K562 treated with DMSO at 1 percent for 4 hours (cell line): ENCODE results near the gene ENTPD2. TPM values are rescaled to one million over a fixed set of nuclear protein-coding genes. Genes with fewer than 3 reads are reported as not detected.

ENCODE experiments used
- total RNA-seq: library from RNA; unstranded; fragments of 300-600 nt; gene quantifications from 2 replicates; pipeline ENCODE4 v1.2.3, GENCODE V29; 2022; ENCODE audit not compliant: insufficient read depth

The ENTPD2 gene
- not detected in 2 replicates for total RNA-seq

DNA sequence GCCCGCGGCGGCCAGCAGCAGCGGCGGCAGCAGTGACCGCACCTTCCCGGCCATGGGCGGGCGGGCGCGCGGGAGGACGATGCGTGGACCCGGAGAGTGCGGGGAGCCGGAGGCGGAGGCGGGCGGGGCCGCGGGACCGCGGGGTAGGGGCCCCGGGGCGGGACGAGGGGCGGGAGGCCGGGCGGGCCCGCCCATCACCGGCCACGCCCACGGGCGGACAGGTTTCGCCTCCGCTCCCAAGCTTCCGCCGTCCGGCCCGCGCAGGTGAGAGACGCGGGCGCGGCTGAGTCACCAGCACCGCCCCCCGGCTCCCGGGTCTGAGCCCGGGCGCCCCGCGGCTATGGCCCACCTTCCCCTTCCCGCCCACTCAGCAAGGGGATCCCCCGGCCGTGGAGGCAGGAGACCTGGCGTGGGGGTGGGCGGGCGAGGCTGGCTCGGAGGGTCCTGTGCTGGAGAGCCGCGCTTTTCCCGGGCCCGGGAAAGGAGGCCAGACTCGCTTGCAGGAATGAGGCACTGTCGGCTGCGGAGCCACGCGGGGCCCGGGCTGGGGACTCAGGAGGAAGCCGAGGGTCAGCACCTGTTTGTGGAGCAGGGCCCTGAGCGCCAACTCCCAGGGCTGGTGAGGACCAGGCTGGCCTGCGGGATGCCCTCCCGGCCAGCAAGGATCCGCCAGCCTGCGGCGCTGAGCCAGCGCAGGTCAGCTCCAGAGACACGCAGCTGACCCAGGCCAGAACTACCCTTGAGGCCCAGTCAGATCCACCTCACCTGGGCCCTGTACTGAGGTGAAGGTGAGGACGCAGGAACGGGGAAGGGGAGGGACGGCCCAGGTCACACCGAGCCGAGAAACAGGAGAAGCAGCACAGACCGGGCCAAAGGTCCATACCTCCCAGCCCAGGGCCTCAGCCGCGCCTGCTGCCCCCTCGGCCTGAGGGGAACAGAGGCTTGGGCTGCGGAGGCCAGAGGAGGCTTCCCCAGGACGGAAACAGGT, at the start of gene ENTPD2:
TSS of gene ENTPD2 (minus strand) at position 118 of the 988 bp plus-strand sequence. CDS start at position 54, 64 bp downstream.

DNA sequence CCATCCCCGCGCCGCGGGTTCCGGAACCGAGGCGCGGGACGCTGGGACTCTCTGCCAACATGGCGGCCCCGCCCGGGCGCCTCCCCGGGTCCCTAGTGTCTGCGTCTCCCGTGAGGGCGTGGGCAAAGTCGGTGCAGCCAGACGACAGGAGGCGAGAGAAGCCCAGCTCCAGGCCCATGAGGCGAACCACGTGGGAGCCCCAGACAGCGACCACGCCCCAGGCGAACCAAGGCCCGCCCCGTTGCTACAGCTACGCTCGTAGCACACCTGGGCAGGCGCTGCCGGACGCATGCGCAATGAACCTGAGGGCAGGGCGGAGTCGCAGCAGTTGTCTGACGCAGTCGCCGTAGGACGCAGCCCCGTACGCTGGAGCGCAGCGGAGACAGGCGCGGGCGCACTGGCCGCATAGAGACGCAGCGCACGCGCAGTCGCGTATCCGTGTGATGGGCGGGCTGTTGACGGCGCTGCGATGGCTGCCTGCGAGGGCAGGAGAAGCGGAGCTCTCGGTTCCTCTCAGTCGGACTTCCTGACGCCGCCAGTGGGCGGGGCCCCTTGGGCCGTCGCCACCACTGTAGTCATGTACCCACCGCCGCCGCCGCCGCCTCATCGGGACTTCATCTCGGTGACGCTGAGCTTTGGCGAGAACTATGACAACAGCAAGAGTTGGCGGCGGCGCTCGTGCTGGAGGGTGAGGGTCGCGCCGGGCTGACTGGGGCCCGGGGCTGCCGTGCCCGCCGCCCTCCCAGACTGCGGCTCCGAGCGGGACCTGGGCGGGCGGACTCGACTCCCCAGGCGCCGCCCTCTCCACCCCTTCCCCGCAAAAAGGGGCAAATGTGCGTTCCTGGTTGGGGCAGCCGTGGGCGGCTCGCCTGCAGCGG, 32.9 kb upstream of the ENTPD2 start, which contains the start of gene MAN1B1:
TSS of gene MAN1B1 (plus strand) at position 455 of the 878 bp plus-strand sequence. CDS start at position 470, 15 bp downstream.

DNA sequence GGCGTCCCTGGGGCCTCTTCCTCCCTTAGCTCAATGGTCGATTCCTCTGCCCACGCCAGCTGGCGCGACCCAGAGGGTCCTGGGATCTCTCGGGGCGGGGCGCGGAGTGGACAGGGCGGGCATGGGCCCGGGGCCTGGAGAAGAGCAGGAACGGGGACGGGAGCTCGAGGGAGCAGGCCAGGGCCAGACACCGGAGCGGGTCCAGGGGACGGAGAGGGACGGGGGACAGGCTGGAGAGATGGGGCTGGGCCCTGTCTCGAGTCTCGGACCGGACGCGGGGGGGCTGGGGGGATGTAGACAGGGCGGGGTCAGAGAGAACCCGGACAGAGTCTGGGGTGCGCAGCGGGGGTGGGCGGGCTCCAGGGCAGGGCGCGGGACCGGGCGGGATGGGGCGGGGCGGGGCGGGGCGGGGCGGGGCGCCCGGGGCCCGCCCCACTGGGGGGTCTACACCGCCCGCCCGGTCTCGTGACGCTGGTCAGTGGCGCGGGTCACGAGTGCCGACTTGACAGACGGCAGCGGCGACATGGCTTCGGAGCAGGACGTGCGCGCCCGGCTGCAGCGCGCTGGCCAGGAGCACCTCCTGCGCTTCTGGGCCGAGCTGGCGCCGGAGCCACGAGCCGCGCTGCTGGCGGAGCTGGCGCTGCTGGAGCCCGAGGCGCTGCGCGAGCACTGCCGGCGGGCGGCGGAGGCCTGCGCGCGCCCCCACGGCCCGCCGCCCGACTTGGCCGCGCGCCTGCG, 23.3 kb upstream of the ENTPD2 start, which contains the start of gene UAP1L1:
TSS of gene UAP1L1 (plus strand) at position 508 of the 738 bp plus-strand sequence. CDS start at position 524, 16 bp downstream.

DNA sequence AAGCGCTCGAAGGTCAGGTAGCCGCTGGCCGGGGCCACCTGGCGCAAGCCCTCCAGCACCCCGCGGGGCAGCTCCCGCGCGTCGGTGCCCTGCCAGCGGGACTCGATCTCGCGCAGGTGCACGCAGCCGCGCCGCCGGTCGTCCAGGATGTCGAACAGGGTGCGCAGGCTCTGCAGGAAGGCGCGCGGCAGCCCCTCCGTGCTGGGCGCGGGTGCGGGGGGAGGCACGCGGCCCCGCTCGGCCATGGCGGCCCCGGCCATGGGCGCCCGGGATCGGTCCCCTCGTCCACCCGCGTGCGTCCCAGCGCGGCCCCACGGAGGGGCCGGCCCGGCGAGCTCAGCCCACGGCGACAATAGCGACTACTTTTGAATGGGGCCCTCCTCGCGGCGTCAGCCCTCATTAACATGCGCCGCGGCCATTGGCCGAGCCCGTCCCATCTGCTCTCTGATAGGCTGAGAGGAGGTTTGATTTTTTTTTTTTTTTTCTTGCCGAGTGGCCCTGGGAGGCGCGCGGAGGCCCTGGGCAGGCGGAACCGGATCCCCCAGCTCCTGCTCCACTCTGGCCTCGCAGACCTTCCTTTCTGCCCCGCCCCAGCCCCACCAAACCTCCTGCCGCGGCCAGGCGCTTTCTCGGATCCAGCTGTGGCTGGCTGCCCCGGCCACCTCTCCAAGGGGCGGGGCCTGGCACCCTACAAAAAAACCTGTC, 16.5 kb upstream of the ENTPD2 start, which contains the start of gene SAPCD2:
TSS of gene SAPCD2 (minus strand) at position 357 of the 705 bp plus-strand sequence. CDS start at position 260, 97 bp downstream.

DNA sequence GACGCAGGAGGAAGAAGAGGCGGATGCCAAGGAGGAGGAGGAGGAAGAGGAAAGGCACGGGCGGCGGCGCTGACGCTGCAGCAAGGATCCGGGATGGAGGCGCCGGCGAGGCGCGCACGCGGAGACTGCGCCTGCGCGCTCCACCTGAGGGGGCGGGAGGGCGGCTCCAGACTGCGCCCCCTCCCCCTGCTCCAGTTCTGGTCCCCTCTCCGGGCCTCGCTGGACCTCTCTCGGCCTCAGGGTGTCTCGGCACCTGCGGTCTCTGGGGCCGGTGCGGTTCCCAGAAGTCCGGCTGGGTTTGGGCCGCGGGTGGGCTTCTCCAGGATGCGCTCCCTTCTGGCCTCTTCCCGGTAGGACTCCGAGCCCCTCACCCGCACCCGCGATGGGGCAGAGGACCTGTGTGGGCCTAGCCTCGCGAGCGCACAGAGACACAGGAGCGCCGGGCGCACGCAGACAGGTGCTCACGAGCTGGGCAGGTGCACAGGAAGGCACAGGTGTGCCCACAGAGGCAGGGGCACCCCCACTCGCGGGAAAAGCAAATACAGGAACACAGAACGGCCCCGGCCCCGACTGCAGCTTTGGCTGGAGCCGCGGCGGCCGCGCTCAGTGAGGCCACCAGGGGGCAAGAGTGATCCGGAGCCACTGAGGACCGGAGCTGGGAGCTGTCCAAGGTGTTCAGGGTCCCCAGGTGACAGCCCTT, 7.6 kb downstream of the ENTPD2 start, which contains the start of gene NPDC1:
TSS of gene NPDC1 (minus strand) at position 90 of the 700 bp plus-strand sequence. CDS start 188 bp downstream, outside the sequence.

DNA sequence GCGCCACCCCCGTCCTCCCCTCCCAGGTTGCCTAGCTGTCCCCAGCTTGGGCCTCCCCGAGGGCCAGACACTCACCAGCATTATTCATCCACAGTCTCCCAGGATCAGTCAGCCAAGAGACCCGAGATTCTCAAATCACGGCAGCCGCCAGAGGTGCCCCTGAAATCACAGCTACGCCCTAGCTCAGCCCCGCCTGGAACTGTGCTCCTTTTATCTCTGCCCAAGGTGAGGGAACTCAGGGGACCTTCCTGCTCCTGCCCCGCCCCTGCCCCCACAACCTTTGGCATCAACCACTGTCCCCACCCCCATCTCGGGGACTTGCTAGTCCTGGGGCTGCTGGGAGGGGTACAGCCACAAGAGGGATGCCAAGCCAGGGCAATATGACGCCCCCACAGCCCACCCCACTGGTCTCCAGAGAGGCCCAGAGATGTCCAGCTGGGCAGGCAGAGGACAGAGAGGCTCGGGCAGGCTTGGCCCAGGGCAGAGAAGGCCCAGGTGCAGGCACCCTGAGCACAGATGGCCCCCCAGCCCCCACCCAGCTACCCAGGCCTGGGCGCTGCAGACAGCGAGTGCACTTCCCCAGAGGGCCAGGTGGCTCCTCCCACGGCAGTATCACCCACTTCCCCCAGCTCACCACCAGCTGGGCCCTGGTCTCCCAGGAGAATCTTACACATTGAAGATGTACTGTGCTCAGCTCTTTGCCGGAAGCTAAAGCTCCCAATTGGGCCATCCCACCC, 21.8 kb downstream of the ENTPD2 start, which contains the start of gene FUT7:
TSS of gene FUT7 (minus strand) at position 185 of the 737 bp plus-strand sequence. CDS start at position 88, 97 bp downstream.

DNA sequence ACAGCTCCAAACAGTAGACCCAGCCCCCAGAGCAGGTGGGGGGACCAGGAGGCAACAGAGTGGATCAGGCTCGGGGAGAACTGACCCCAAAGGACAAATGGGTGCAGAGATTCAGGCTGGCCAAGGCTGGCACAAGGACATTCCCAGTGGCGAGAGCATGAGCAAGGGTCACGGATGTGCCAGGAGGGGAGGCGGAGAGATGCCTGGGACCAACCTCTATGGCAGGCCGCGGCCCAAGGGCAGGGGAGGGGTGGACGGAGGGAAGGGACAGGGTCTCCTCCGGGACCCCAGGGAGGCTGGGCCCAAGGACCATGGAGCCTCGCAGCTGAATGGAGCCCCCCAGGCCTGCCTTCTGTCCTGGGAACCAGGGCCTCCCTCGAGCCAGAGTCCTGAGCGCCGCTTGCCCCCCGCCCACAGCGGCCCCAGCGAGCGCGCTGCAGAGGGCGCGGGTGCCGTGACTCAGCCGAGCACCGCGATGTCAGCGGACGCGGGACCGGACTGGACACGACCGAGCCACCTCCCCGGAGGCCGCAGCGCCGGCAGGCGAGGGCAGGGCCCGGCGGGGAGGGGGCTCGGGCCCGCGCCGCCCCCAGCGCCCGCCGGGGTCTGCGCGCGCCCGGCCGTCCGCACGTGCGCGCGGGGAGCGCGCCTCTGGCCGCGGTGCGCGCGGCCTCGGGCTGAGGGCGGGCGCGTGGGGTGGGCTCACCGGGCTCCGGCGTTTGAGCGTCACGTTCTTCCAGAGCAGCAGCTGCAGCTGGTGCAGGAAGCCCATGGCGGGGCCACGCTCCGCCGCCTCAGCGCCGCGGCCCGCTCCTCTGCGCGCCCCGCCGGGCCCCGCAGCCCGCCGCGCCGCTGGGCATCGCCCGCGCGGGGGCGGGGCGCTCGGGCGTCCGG, 26.2 kb downstream of the ENTPD2 start, which contains the start of gene ABCA2:
TSS of gene ABCA2 (minus strand) at position 869 of the 894 bp plus-strand sequence. CDS start at position 772, 97 bp downstream.

Other genes starting within 250 kb of the ENTPD2 start
- gene RABL6, start 246.1 kb downstream of the ENTPD2 start, total RNA-seq, result 163 and 183 TPM in 2 replicates
- gene AJM1, start 211.6 kb downstream of the ENTPD2 start, total RNA-seq, result 9.6 and 13.9 TPM in 2 replicates
- 165 and 171 TPM in 2 replicates for gene PHPT1, start 204.7 kb downstream of the ENTPD2 start, total RNA-seq
- 4.1 and 4.7 TPM in 2 replicates for gene MAMDC4, start 201.7 kb downstream of the ENTPD2 start, total RNA-seq
- 705 and 763 TPM in 2 replicates for gene EDF1, start 187.8 kb downstream of the ENTPD2 start, total RNA-seq
- gene TRAF2, start 167.5 kb downstream of the ENTPD2 start, total RNA-seq, result 23.8 and 25.2 TPM in 2 replicates
- gene FBXW5, start 109.3 kb downstream of the ENTPD2 start, total RNA-seq, result 148 and 151 TPM in 2 replicates
- not detected in 2 replicates for gene C8G, start 108.8 kb downstream of the ENTPD2 start, total RNA-seq
- not detected in 2 replicates for gene LCN12, start 101.8 kb downstream of the ENTPD2 start, total RNA-seq
- 6.1 and 15.4 TPM in 2 replicates for gene PTGDS, start 76.6 kb downstream of the ENTPD2 start, total RNA-seq
- not detected in 2 replicates for gene LCNL1, start 71.1 kb downstream of the ENTPD2 start, total RNA-seq
- 89.0 and 89.2 TPM in 2 replicates for gene PAXX, start 61.6 kb downstream of the ENTPD2 start, total RNA-seq
- 2.0 TPM in 1 of 2 replicates, not detected in the other for gene CLIC3, start 57.5 kb downstream of the ENTPD2 start, total RNA-seq
- gene ABCA2, start 25.8 kb downstream of the ENTPD2 start, total RNA-seq, result 14.1 and 26.4 TPM in 2 replicates
- gene FUT7, start 22.0 kb downstream of the ENTPD2 start, total RNA-seq, result not detected in 2 replicates
- gene NPDC1, start 7.9 kb downstream of the ENTPD2 start, total RNA-seq, result 0.52 and 1.0 TPM in 2 replicates
- 27.1 and 30.1 TPM in 2 replicates for gene SAPCD2, start 16.5 kb upstream of the ENTPD2 start, total RNA-seq
- 9.4 and 14.1 TPM in 2 replicates for gene UAP1L1, start 23.5 kb upstream of the ENTPD2 start, total RNA-seq
- 37.3 and 38.9 TPM in 2 replicates for gene MAN1B1, start 32.9 kb upstream of the ENTPD2 start, total RNA-seq
- 228 and 246 TPM in 2 replicates for gene DPP7, start 60.7 kb upstream of the ENTPD2 start, total RNA-seq
- gene GRIN1, start 85.1 kb upstream of the ENTPD2 start, total RNA-seq, result not detected in 2 replicates
- not detected in 2 replicates for gene LRRC26, start 116.0 kb upstream of the ENTPD2 start, total RNA-seq
- not detected in 2 replicates for gene TMEM210, start 118.0 kb upstream of the ENTPD2 start, total RNA-seq
- gene ANAPC2, start 134.5 kb upstream of the ENTPD2 start, total RNA-seq, result 32.5 and 40.5 TPM in 2 replicates
- gene SSNA1, start 134.6 kb upstream of the ENTPD2 start, total RNA-seq, result 203 and 207 TPM in 2 replicates
- 26.9 and 34.8 TPM in 2 replicates for gene TPRN, start 146.7 kb upstream of the ENTPD2 start, total RNA-seq
- gene TMEM203, start 151.6 kb upstream of the ENTPD2 start, total RNA-seq, result 35.0 and 40.6 TPM in 2 replicates
- gene NDOR1, start 151.6 kb upstream of the ENTPD2 start, total RNA-seq, result 23.0 and 25.4 TPM in 2 replicates
- gene RNF208, start 168.2 kb upstream of the ENTPD2 start, total RNA-seq, result 6.2 and 6.7 TPM in 2 replicates
- 1.1 TPM in 1 of 2 replicates, not detected in the other for gene CYSRT1, start 171.1 kb upstream of the ENTPD2 start, total RNA-seq
- 0.99 TPM in 1 of 2 replicates, not detected in the other for gene RNF224, start 173.4 kb upstream of the ENTPD2 start, total RNA-seq
- gene SLC34A3, start 176.8 kb upstream of the ENTPD2 start, total RNA-seq, result not detected in 2 replicates
- 816 and 880 TPM in 2 replicates for gene TUBB4B, start 187.2 kb upstream of the ENTPD2 start, total RNA-seq
- gene STPG3, start 197.2 kb upstream of the ENTPD2 start, total RNA-seq, result not detected in 2 replicates
- 84.5 and 89.8 TPM in 2 replicates for gene NELFB, start 201.3 kb upstream of the ENTPD2 start, total RNA-seq
- 49.5 and 59.8 TPM in 2 replicates for gene TOR4A, start 223.7 kb upstream of the ENTPD2 start, total RNA-seq
- gene NRARP, start 248.2 kb upstream of the ENTPD2 start, total RNA-seq, result 16.1 and 30.4 TPM in 2 replicates